Stimulated activated naive CD8-positive, alpha-beta T cell treated with anti-CD3 and anti-CD28 coated beads, Interleukin-15, Interleukin-2, amounts not matched to agents 100 ng/mL and 50 ng/mL, for 24 hours (primary cell): ENCODE measurements around the gene RPL41.
"Not testable (repeated sequence)": the region's sequence is repeated elsewhere in the genome, so short reads cannot be mapped to it uniquely, and the experiment has no call there.

Experiments
- H3K27ac Mint-ChIP-seq: one replicate; pipeline ENCODE4 v1.8.0; 2021; ENCODE audit warnings: mild to moderate bottlenecking, mixed read lengths
- H3K27me3 Mint-ChIP-seq: one replicate; pipeline ENCODE4 v1.8.0; 2021; ENCODE audit warnings: mixed read lengths
- H3K36me3 Mint-ChIP-seq: one replicate; pipeline ENCODE4 v1.8.0; 2021; ENCODE audit warnings: low read depth, mixed read lengths
- H3K4me1 Mint-ChIP-seq: one replicate; pipeline ENCODE4 v1.8.0; 2021; ENCODE audit warnings: low read depth, mixed read lengths
- H3K4me3 Mint-ChIP-seq: one replicate; pipeline ENCODE4 v1.8.0; 2021; ENCODE audit warnings: mild to moderate bottlenecking, mixed read lengths
- H3K9me3 Mint-ChIP-seq: one replicate; pipeline ENCODE4 v1.8.0; 2021; ENCODE audit warnings: mixed read lengths

The RPL41 gene

GRCh38 chr12:56115329-56115728 is 1.1 kb upstream of the RPL41 start:
- Mint-ChIP-seq H3K4me1 (peaks cover 40% of the 10 kb centered on the region), H3K36me3 (peaks cover 63% of the 10 kb centered on the region), H3K9me3 (no peaks in the 10 kb centered on the region), H3K4me3 (peak overlapping the region; percentile 97), H3K27me3 (no peaks in the 10 kb centered on the region), H3K27ac (peak overlapping the region; percentile 99)

- not testable (repeated sequence) for H3K27me3 Mint-ChIP-seq, H3K9me3 Mint-ChIP-seq
- Mint-ChIP-seq H3K36me3 (peaks cover 63% of the 10 kb centered on the region), H3K4me1 (peaks cover 40% of the 10 kb centered on the region), H3K4me3 (peak overlapping the region; percentile 97), H3K27ac (peak overlapping the region; percentile 99)
These were observed 761 bp downstream of the RPL41 start for GRCh38 chr12:56117082-56117706.

GRCh38 chr12:56117778-56118687 is 1.6 kb downstream of the RPL41 start, which contains the start of gene ZC3H10:
Gene ZC3H10 (plus strand): TSS chr12:56118266. CDS start chr12:56120563, 2,297 bp downstream.
- Mint-ChIP-seq H3K27me3 (no peaks in the 10 kb centered on the region), H3K4me3 (peak within 1 kb of the TSS; percentile 97), H3K27ac (peak within 1 kb of the TSS; percentile 99), H3K4me1 (peaks cover 40% of the 10 kb centered on the region), H3K36me3 (peaks cover 58% of the 10 kb centered on the region), H3K9me3 (no peaks in the 10 kb centered on the region)

- Mint-ChIP-seq H3K36me3 (peaks cover 50% of the 10 kb centered on the region), H3K4me3 (peak overlapping the region; percentile 97), H3K27ac (peak overlapping the region; percentile 83), H3K9me3 (no peaks in the 10 kb centered on the region), H3K4me1 (peaks cover 41% of the 10 kb centered on the region), H3K27me3 (no peaks in the 10 kb centered on the region)
These were observed 2.4 kb downstream of the RPL41 start for GRCh38 chr12:56118688-56119357.

GRCh38 chr12:56119361-56119796 is 2.9 kb downstream of the RPL41 start:
- Mint-ChIP-seq H3K4me3 (peak overlapping the region; percentile 97), H3K36me3 (peaks cover 45% of the 10 kb centered on the region), H3K9me3 (no peaks in the 10 kb centered on the region), H3K4me1 (peaks cover 43% of the 10 kb centered on the region), H3K27me3 (no peaks in the 10 kb centered on the region), H3K27ac (peak overlapping the region; percentile 83)

GRCh38 chr12:56120158-56120846 is 3.9 kb downstream of the RPL41 start:
- Mint-ChIP-seq H3K27ac (peak overlapping the region; percentile 83), H3K4me3 (peak overlapping the region; percentile 97), H3K36me3 (peaks cover 44% of the 10 kb centered on the region), H3K4me1 (peaks cover 42% of the 10 kb centered on the region), H3K27me3 (no peaks in the 10 kb centered on the region), H3K9me3 (no peaks in the 10 kb centered on the region)

GRCh38 chr12:56121204-56121870 is 4.9 kb downstream of the RPL41 start:
- no peak overlapping the region for H3K4me3 Mint-ChIP-seq
- H3K27ac Mint-ChIP-seq, result peak overlapping the region; percentile 24

GRCh38 chr12:56122637-56123036 is 6.2 kb downstream of the RPL41 start:
- Mint-ChIP-seq H3K4me1 (peaks cover 58% of the 10 kb centered on the region), H3K27ac (no peak overlapping the region), H3K4me3 (no peak overlapping the region), H3K36me3 (peaks cover 35% of the 10 kb centered on the region), H3K27me3 (no peaks in the 10 kb centered on the region), H3K9me3 (no peaks in the 10 kb centered on the region)

More at GRCh38 chr12:56121204-56121870, 4.9 kb downstream of the RPL41 start:
- Mint-ChIP-seq H3K4me1 (peaks cover 46% of the 10 kb centered on the region), H3K27me3 (no peaks in the 10 kb centered on the region), H3K9me3 (no peaks in the 10 kb centered on the region), H3K36me3 (peaks cover 48% of the 10 kb centered on the region)

GRCh38 chr12:56124133-56124532 is 7.7 kb downstream of the RPL41 start:
- Mint-ChIP-seq H3K4me1 (peaks cover 47% of the 10 kb centered on the region), H3K36me3 (peaks cover 33% of the 10 kb centered on the region), H3K9me3 (no peaks in the 10 kb centered on the region), H3K27ac (no peak overlapping the region), H3K27me3 (no peaks in the 10 kb centered on the region), H3K4me3 (no peak overlapping the region)

GRCh38 chr12:56126732-56127239 is 10.4 kb downstream of the RPL41 start:
- peak overlapping the region; percentile 99 for H3K4me3 Mint-ChIP-seq

GRCh38 chr12:56127485-56127887 is 11.1 kb downstream of the RPL41 start:
- H3K36me3 Mint-ChIP-seq, result peaks cover 37% of the 10 kb centered on the region
- H3K27me3 Mint-ChIP-seq, result no peaks in the 10 kb centered on the region
- H3K4me1 Mint-ChIP-seq, result peaks cover 66% of the 10 kb centered on the region

More at GRCh38 chr12:56126732-56127239, 10.4 kb downstream of the RPL41 start:
- peaks cover 59% of the 10 kb centered on the region for H3K4me1 Mint-ChIP-seq
- no peaks in the 10 kb centered on the region for H3K9me3 Mint-ChIP-seq
- no peaks in the 10 kb centered on the region for H3K27me3 Mint-ChIP-seq
- H3K36me3 Mint-ChIP-seq, result peaks cover 36% of the 10 kb centered on the region
- H3K27ac Mint-ChIP-seq, result peak overlapping the region; percentile 88

GRCh38 chr12:56127888-56128669 is 11.6 kb downstream of the RPL41 start, which contains the start of gene ESYT1:
Gene ESYT1 (plus strand): TSS chr12:56128267. CDS start chr12:56128320, 53 bp downstream.
- peak within 1 kb of the TSS; percentile 88 for H3K27ac Mint-ChIP-seq
- H3K9me3 Mint-ChIP-seq, result no peaks in the 10 kb centered on the region
- no peaks in the 10 kb centered on the region for H3K27me3 Mint-ChIP-seq
- H3K4me1 Mint-ChIP-seq, result peaks cover 68% of the 10 kb centered on the region
- H3K4me3 Mint-ChIP-seq, result peak within 1 kb of the TSS; percentile 99
- peaks cover 39% of the 10 kb centered on the region for H3K36me3 Mint-ChIP-seq

More at GRCh38 chr12:56127485-56127887, 11.1 kb downstream of the RPL41 start:
- peak overlapping the region; percentile 99 for H3K4me3 Mint-ChIP-seq
- peak overlapping the region; percentile 88 for H3K27ac Mint-ChIP-seq
- no peaks in the 10 kb centered on the region for H3K9me3 Mint-ChIP-seq

GRCh38 chr12:56128670-56129205 is 12.3 kb downstream of the RPL41 start:
- Mint-ChIP-seq H3K4me1 (peaks cover 71% of the 10 kb centered on the region), H3K36me3 (peaks cover 46% of the 10 kb centered on the region), H3K27me3 (no peaks in the 10 kb centered on the region), H3K4me3 (peak overlapping the region; percentile 99), H3K9me3 (no peaks in the 10 kb centered on the region), H3K27ac (peak overlapping the region; percentile 88)
